Middle frontal gyrus (tissue), 1 donor: Measurements from ENCODE around the gene TMEM156.
"Not testable (repeated sequence)": the region's sequence is repeated elsewhere in the genome, so short reads cannot be mapped to it uniquely, and the experiment has no call there.

Source experiments
- DNase-seq: peaks from one replicate; pipeline ENCODE4 v3.0.0-alpha.2; 2015; ENCODE audit warnings: low spot score; ENCODE audit errors: extremely low spot score

The TMEM156 gene

DNA sequence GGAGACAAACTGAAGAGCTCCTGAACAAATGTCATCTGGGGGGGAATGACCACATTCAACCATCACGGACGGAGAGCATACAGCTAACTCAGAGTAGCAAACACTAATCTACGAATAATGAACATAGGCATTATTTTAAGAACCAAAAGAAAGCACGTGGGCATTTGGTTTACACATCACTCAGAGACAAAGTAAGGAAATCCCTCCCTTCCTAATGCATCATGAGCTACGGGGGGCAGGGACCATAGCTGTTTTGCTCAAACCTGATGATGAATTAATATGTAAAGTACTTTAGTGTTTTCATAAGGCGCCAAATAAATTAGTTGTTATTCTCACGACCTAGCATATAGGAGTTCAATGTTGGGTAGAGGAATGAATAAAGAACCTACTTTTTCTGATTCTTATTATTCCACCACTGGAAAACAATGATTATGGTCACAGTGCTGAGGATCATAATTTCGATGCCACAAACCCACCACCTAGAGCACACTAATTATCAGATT lies 11.7 kb upstream of the TMEM156 start:
- no peak for DNase-seq

DNA sequence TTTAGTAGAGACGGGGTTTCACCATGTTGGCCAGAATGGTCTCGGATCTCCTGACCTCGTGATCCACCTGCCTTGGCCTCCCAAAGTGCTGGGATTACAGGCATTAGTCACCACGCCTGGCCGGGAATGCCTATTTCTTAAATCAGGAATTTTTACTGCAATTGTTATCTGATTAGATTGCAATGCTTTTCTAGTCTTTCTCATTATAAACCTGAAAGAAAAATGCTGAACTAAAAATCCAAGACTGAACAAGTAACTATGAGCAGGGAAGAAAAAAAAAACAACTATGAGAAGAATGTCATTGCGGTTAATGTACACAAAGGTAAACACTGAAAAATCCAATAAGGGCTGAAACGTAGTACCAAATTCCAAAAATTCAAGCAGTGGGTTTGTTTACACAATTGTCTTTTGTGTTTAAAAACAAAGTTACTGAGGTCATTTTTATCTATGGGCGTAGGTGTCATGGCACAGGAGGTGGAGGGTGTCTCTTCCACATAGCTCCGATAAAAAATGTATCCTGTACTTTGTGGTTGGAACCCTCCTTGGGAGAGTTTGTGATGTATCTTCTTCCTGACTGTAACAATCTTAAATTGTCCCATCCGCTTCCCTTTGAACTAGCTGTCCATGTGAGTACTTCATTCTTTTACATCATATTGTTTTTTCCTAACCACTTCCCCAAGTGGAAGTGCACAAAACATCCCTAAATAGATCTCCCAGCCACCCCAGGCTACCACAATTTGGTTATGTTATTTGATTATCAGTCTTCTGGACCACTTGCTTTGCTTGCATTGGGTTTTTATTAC lies 11.1 kb upstream of the TMEM156 start:
- DNase-seq = no peak

GRCh38 chr4:39042366-39042765 lies 10.2 kb upstream of the TMEM156 start:
- DNase-seq = no peak

GRCh38 chr4:39039108-39039507 lies 6.9 kb upstream of the TMEM156 start:
- no peak for DNase-seq

DNA sequence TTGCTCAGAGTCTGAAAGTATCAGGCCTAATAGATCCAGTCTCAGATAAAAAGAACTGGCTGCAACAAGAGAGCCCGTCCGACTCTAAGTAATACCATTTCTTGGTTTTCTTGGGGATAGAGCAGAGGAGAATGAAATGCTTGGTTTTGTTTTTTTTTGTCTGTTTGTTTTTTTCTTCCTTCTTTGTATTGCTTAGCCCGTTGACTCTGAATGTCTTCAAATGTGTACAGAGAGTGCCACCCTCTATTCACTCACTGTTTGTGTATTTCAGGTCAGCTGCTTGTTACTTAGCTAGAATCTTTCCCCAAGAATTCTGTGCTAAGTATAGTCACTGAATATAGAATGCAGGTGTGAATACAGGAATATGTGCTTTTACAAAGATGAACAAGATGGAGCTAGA lies 5.7 kb upstream of the TMEM156 start:
- DNase-seq = no peak

DNA sequence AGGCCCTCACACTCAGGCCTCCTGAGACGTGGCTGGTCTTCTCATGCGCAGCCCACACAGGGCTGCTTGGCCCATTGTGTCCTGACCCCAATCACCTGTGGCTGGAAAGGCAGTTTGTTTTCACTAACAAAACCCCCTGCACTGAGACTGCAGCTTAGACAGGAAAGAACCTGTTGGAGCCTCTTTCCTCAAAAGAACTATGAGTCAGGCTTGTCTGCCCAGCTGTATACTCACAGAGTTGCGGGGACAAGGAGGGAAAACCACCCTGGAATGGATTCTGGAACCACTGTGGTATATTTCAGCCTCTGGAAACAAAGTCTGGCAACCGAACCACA lies 5.2 kb upstream of the TMEM156 start:
- no peak for DNase-seq

DNA sequence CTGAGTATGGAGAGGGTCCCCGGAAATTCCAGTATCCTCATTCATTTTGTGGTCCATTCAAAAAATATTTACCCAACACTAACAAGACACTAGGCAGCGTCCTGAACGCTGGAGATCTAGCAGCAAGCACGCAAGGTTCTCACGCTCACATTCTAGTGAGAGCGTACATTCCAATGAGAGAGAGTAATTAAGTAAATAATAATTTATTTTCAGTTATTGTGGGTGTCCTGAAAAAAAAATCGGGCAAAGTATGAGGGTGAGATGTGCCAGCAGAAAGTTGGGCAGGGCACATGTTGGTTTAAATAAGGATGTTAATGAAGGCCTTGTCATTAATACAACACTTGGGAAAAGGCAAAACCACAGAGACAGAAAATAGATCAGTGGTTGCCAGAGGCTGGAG lies 4.0 kb upstream of the TMEM156 start:
- no peak for DNase-seq

- DNase-seq = not testable (repeated sequence)
Measured at GRCh38 chr4:39031590-39032020, 604 bp downstream of the TMEM156 start.

DNA sequence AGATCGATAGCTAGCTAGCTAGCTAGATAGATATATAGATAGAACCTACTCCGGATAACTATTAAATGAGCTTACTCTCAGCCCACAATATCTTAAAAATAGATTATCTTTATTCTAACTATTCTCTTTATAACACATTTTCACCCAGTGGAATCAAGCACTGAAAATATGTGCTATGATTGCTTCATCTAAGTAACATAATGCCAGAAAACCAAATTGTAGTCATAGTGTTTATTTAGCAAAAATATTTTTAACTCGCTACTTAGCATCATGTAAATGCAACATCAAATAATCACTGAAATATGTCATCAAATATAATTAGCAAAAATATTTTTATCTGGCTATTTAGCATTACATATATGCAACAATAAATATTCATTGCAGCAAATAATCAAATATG lies 1.5 kb downstream of the TMEM156 start:
- DNase-seq = no peak

DNA sequence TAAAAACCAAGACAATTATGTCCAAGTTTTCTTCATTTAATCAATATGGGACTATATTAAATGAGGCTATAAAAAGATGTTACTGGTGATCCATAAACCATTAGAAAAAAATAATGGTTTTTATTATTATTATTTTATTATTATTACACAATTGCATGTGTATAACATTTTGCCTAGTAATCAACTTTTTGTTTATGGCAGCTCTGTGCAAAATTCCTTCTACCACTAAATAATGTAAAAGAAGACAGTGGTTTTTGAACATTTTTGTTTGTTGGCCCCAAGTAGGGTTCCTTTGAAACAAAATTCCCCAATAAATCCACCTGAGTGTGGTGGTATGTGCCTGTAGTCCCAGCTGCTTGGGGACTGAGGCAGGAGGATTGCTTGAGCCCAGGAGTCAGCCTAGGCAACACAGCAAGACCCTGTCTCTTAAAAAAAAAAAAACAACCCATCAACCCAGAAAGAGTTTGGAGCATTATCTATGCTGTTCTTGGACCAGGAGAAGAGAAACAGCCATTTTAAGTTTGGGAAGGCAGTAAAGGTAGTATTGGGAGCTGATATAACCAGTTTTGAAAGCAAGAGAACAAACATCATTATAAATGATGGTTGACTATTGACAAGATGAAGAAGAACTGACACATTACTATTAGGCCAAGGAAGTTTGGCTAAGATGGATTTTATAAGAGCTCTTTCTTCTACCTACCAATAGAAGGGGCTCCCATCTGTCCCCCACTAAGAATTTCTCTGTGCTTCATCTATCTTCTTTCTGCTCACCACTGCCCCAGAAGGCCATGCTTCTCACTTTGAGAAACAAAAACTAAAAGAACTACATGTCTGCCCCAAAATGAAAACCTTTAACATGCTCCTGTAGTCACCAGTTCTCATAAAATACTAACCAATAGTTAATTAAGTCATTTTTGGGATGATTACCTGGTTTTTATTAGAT lies 2.2 kb downstream of the TMEM156 start:
- DNase-seq = no peak

- DNase-seq = no peak
Measured at GRCh38 chr4:39026096-39026495, 6.1 kb downstream of the TMEM156 start.

DNA sequence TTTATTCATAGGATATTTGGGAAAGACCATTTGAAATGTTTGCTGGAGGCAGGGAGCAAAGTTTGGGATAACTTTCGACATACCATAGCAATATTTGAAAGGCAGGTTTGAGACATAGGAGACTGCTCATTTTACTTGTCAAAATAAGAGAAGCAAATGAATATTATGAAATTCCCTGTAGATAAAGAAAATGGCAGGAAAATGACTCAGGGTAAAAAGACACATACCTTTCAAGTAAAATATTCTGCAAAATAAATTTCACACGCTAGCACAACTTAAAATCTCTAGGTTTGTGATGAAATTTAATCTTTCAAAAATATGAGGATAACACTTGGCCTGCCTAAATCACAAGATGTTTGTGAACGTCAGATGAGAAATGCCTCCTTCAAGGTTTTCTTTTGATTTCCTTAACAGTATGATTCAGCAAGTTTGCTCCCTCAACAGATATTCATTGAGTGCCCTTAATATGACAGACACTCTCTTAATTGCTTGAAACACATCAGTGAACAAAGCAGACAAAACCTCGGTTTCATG lies 6.6 kb downstream of the TMEM156 start:
- DNase-seq = no peak

DNA sequence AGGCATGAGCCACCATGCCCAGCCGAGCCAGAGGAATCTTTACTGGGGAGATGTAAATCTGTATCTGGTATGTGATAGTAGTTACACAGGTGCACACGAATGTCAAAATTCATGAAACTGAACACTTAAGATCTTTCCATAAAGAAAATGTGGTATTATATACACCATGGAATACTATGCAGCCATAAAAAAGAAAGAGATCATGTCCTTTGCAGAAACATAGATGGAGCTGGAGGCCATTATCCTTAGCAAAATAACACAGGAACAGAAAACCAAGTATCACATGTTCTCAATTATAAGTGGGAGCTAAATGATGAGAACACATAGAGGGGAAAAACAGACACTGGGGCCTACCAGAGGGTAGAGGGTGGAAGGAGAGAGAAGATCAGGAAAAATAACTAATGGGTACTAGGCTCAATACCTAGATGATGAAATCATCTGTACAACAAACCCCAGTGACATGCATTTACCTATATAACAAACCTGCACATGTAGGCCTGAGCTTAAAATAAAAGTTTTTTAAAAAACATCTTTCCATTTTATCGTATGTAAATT lies 7.8 kb downstream of the TMEM156 start:
- no peak for DNase-seq

DNA sequence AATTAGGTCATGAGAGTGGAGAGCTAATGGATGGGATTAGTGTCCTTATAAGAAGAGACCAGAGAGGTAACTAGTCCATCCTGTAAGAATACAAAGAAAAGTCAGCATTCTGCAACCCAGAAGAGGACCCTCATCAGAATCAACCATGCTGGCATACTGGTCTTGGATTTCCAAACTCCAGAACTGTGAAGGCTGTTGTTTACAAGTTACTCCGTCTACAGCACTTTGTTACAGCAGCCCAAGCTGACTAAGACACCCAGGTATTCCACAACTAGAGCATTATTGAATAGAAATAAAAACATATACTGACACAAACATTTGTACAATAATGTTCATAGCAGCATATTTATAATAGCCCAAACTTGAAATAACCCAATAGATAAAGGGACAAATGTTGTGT lies 9.2 kb downstream of the TMEM156 start:
- DNase-seq = no peak

GRCh38 chr4:39022241-39022640 lies 10.0 kb downstream of the TMEM156 start:
- DNase-seq = no peak

GRCh38 chr4:39021631-39022030 lies 10.6 kb downstream of the TMEM156 start:
- DNase-seq = no peak

GRCh38 chr4:39020130-39020529 lies 12.1 kb downstream of the TMEM156 start:
- DNase-seq = no peak

DNA sequence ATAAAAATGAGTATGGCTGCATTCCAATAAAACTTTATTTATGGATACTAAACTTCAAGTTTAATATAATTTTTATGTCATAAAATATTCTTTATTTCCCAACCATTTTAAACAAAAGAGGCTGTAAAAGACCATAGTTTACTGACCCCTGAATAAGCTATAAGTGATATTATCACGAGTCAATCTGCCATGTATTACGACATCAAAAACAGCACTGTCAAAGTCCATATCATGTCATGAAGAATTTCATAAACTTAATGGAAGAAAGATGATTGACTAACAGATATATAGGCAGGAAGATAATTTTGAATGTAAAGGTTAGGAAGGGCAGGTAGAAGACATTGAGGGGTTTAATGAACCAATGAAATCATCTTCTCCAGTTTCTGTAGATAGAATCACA lies 18.2 kb downstream of the TMEM156 start:
- no peak for DNase-seq

GRCh38 chr4:39004758-39005157 lies 27.5 kb downstream of the TMEM156 start:
- no peak for DNase-seq

DNA sequence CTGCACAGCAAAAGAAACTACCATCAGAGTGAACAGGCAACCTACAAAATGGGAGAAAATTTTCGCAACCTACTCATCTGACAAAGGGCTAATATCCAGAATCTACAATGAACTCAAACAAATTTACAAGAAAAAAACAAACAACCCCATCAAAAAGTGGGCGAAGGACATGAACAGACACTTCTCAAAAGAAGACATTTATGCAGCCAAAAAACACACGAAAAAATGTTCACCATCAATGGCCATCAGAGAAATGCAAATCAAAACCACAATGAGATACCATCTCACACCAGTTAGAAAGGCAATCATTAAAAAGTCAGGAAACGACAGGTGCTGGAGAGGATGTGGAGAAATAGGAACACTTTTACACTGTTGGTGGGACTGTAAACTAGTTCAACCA lies 30.2 kb downstream of the TMEM156 start:
- DNase-seq = not testable (repeated sequence)

DNA sequence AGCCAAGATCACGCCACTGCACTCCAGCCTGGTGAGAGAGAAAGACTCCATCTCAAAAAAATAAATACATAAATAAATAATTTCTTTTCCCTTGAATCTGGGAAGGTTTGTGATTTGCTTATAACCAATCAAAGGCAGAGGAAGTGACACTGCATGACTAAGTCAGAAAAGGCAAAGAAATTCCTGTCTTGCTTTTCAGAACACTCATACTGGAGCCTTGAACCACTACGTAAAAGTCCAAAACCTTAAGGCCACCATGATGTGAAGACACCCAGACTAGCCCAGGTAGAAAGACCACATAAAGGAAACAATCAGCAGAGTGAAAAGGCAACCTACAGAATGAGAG lies 36.6 kb downstream of the TMEM156 start:
- DNase-seq = no peak

DNA sequence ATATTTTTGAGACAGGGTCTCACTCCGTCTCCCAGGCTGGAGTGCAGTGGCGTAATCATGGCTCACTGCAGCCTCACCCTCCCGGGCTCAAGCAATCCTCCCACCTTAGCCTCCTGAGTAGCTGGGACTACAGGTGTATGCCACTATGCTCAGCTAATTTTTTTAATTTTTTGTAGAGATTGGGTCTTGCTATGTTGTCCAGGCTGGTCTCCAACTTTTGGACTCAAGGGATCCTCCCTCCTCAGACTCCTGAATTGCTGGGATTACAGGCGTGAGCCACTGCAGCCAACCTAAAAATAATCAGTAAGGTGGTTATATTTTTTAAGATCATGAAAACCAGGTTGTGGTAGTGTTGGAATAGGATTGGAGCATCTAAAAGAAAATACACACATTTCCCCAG lies 38.1 kb downstream of the TMEM156 start:
- DNase-seq = no peak
